ENCODE data around the gene SQSTM1. TPM values are rescaled to one million over a fixed set of nuclear protein-coding genes. Genes with fewer than 3 reads are reported as not detected.
A peak's percentile ranks its signal among the peaks of the same experiment; 100 is the strongest.

The SQSTM1 gene
- total RNA-seq, 1 experiment from 2014 or later: 612 TPM

DNA sequence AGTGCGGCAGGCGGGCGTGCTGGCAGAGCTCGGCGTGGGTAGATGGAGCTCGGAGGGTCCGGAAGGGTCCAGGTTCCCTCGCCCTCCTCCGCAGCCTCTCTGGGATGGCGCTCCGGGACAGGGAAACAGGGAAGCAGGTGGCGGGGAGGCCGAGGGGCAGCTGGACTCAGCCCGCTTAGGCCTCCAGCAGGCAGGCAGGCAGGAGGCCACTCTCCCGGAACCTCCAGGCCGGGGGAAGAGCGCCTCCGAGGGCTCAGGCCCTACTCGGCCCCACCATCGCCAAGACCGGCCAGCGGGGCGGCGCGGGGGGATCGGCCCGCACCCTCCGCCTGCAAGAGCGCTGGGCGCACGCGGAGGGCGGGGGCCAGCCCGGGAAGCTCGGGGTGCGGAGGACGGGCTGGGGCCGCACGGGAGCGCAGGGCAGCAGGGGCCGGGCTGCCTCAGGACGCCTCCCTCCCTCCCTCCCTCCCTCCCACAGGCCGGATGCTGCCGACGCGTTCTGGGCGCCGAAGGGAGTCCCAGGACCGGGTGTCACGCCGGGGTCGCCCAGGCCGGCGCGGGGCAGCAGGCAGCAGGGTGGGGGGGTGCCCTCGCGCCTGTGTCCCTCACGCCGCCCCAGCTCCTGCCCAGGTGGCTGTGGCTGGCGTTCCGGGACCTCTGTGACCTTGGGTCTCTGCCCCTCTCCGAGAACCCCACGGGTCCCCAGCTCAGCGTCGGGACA is 15.0 kb upstream of the SQSTM1 start:
- Mint-ChIP-seq H3K36me3 (ENCODE audit: insufficient read depth, unreplicated experiment) (peaks cover 33% of the 10 kb centered on the region), H3K27me3 (ENCODE audit: insufficient read depth, unreplicated experiment) (no peaks in the 10 kb centered on the region), H3K4me3 (ENCODE audit: unreplicated experiment) (peak overlapping the region; percentile 82), H3K27ac (ENCODE audit: low read depth, unreplicated experiment) (peak overlapping the region; percentile 92), H3K4me1 (ENCODE audit: insufficient read depth, unreplicated experiment) (peaks cover 29% of the 10 kb centered on the region), H3K9me3 (ENCODE audit: unreplicated experiment) (no peaks in the 10 kb centered on the region)
- DNase-seq (ENCODE audit: unreplicated experiment): no peak
- intact Hi-C loops (cut with micrococcal nuclease): loop anchor here (5.0 kb wide), 1 partner anchor 52 kb away; the partner anchor contains the start of gene MRNIP
- ChIA-PET CTCF (interaction anchor here (0.6 to 1.7 kb wide), 6 partner anchors 9 to 140 kb away, joined by 3 to 10 read pairs (median 3); no protein-coding TSS in a partner anchor), POLR2A (interaction anchor here (0.5 to 6.2 kb wide), 18 partner anchors 9 to 1021 kb away, joined by 3 to 134 read pairs (median 4); partner anchors contain the start of genes HNRNPH1, MAML1, MRNIP and SQSTM1)
- BruUV-seq (replicated peaks): no TSS peak
- TF ChIP-seq CTCF (IDR thresholded peaks at IDR 0.05; ENCODE audit: unreplicated experiment): no peak

GRCh38 chr5:179806250-179807048 is 14.3 kb upstream of the SQSTM1 start, which contains the start of gene MGAT4B:
TSS of gene MGAT4B (minus strand) at chr5:179806866. CDS start at chr5:179806583, 283 bp downstream.
- Mint-ChIP-seq H3K9me3 (ENCODE audit: unreplicated experiment) (no peaks in the 10 kb centered on the region), H3K4me3 (ENCODE audit: unreplicated experiment) (peak within 1 kb of the TSS; percentile 82), H3K27ac (ENCODE audit: low read depth, unreplicated experiment) (peak within 1 kb of the TSS; percentile 92), H3K27me3 (ENCODE audit: insufficient read depth, unreplicated experiment) (no peaks in the 10 kb centered on the region), H3K4me1 (ENCODE audit: insufficient read depth, unreplicated experiment) (peaks cover 29% of the 10 kb centered on the region), H3K36me3 (ENCODE audit: insufficient read depth, unreplicated experiment) (peaks cover 28% of the 10 kb centered on the region)
- peak; percentile 87 for DNase-seq (ENCODE audit: unreplicated experiment)
- ChIA-PET CTCF (interaction anchor here (0.8 to 1.7 kb wide), 4 partner anchors 10 to 141 kb away, joined by 3 to 10 read pairs (median 3); no protein-coding TSS in a partner anchor), POLR2A (interaction anchor here (0.6 to 6.2 kb wide), 18 partner anchors 10 to 1020 kb away, joined by 3 to 134 read pairs (median 5); partner anchors contain the start of genes HNRNPH1, MAML1, MRNIP and SQSTM1)
- no TSS peak for BruUV-seq (replicated peaks)
- TF ChIP-seq CTCF (IDR thresholded peaks at IDR 0.05; ENCODE audit: unreplicated experiment): no peak
- intact Hi-C loops (cut with micrococcal nuclease): loop anchor here (1.0 to 5.0 kb wide), 2 partner anchors 15 to 51 kb away; partner anchors contain the start of gene MRNIP

DNA sequence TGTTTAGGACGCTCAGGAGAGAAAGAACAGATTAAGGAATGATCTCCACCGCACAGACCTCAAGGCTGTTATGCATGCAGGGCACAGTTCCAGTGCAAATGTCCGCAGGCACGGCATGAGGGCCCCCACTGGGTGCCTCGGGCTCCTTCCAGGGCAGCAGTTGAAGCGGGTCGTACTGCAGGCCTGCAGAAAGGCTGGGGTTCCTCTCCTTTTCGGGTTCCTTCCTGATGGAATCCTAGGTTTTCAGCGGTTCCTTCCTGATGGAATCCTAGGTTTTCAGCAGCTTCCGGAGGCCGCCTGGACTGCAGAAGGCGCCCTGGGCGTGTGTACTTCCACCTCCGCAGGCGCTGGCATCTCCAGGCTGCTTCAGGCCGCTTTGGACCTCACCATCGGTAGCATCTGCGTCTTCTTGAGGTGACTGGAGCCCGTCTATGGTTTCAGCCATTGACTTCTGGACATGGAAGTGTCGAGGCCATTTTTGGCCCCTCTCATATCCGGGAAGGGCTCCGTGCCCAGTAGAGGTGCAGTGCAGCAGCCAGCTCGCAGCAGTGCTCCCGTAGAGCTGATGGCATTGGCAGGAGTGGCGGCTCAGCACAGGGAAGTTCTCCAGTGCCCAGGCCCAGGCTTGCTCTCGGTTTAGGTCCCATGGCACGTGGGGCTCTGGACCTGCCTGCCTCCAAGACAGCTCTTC is 8.4 kb upstream of the SQSTM1 start:
- ChIA-PET CTCF (no interaction called here), POLR2A (interaction anchor here (1.1 to 1.7 kb wide), 4 partner anchors 7 to 95 kb away, joined by 3 to 10 read pairs (median 6); no protein-coding TSS in a partner anchor)
- Mint-ChIP-seq H3K4me3 (ENCODE audit: unreplicated experiment) (no peak overlapping the region), H3K27me3 (ENCODE audit: insufficient read depth, unreplicated experiment) (no peaks in the 10 kb centered on the region), H3K9me3 (ENCODE audit: unreplicated experiment) (no peaks in the 10 kb centered on the region), H3K4me1 (ENCODE audit: insufficient read depth, unreplicated experiment) (peaks cover 5% of the 10 kb centered on the region), H3K36me3 (ENCODE audit: insufficient read depth, unreplicated experiment) (peaks cover 34% of the 10 kb centered on the region), H3K27ac (ENCODE audit: low read depth, unreplicated experiment) (no peak overlapping the region)
- intact Hi-C loops (cut with micrococcal nuclease): no loop called here
- DNase-seq (ENCODE audit: unreplicated experiment): no peak
- BruUV-seq (replicated peaks): no TSS peak
- TF ChIP-seq CTCF (IDR thresholded peaks at IDR 0.05; ENCODE audit: unreplicated experiment): no peak

Measured in MCF 10A (cell line).